Coronary artery (tissue), 2 donors: ENCODE results near the gene JARID2.

Experiments
- DNase-seq: peaks from one replicate; pipeline ENCODE4 v3.0.0-alpha.2; 2017; ENCODE audit warnings: low spot score
- H3K27ac ChIP-seq, 2 donors: fragments of 200-600 bp; sonication (generic); one replicate each; pipeline ENCODE4 v1.5.1; 2016 to 2019
- H3K4me3 ChIP-seq: fragments of 200-600 bp; sonication (generic); 2 replicates; pipeline ENCODE4 v1.5.1; 2016; ENCODE audit warnings: mild to moderate bottlenecking, moderate library complexity
- CTCF ChIP-seq: fragments of 200-600 bp; sonication (generic); IDR thresholded peaks from one replicate; pipeline ENCODE4 v1.5.1; 2019; ENCODE audit warnings: antibody characterized with exemption

The JARID2 gene

GRCh38 chr6:15499125-15499524 is 253.3 kb downstream of the JARID2 start:
- Histone ChIP-seq H3K4me3 (no peak overlapping the region), H3K27ac (no peak overlapping the region)
- no peak for DNase-seq
- no peak for TF ChIP-seq CTCF

GRCh38 chr6:15499591-15499990 is 253.7 kb downstream of the JARID2 start:
- no peak for DNase-seq
- Histone ChIP-seq H3K4me3 (no peak overlapping the region), H3K27ac (no peak overlapping the region)
- no peak for TF ChIP-seq CTCF

- DNase-seq = no peak
- H3K27ac ChIP-seq = no peak overlapping the region
- TF ChIP-seq CTCF = no peak
- no peak overlapping the region for H3K4me3 ChIP-seq
Measured at GRCh38 chr6:15500078-15500740, 254.3 kb downstream of the JARID2 start.

- Histone ChIP-seq H3K27ac (no peak overlapping the region), H3K4me3 (no peak overlapping the region)
- no peak for TF ChIP-seq CTCF
- no peak for DNase-seq
Measured at GRCh38 chr6:15500901-15501825, 255.3 kb downstream of the JARID2 start.

- Histone ChIP-seq H3K27ac (peak overlapping the region in 1 of 2 donors; percentile 47), H3K4me3 (peak overlapping the region; percentile 28)
- DNase-seq = no peak
- TF ChIP-seq CTCF = no peak
Measured at GRCh38 chr6:15501826-15502445, 256.1 kb downstream of the JARID2 start.

GRCh38 chr6:15502446-15503345 is 256.8 kb downstream of the JARID2 start:
- TF ChIP-seq CTCF = no peak
- peak overlapping the region in 1 of 2 donors; percentile 47 for H3K27ac ChIP-seq
- H3K4me3 ChIP-seq = peak overlapping the region; percentile 28
- no peak for DNase-seq
